Muscle layer of colon (tissue), 2 donors: Measurements from ENCODE around the gene PRSS57.

Experiments used
- H3K27ac ChIP-seq: one replicate; pipeline ENCODE4 v1.7.0; 2013; ENCODE audit warnings: low read depth, mild to moderate bottlenecking, low read length, moderate library complexity
- H3K27me3 ChIP-seq, 2 donors: one replicate each; pipeline ENCODE4 v1.7.0; 2013; ENCODE audit warnings: low read length in 2 of 2, mild to moderate bottlenecking in 2 of 2; ENCODE audit not compliant: insufficient read depth in 2 of 2, control insufficient read depth in 1 of 2
- H3K36me3 ChIP-seq: one replicate; pipeline ENCODE4 v1.7.0; 2013; ENCODE audit warnings: mild to moderate bottlenecking, low read length; ENCODE audit not compliant: insufficient read depth
- H3K4me1 ChIP-seq: one replicate; pipeline ENCODE4 v1.7.0; 2013; ENCODE audit warnings: mild to moderate bottlenecking, low read length; ENCODE audit not compliant: insufficient read depth
- H3K4me3 ChIP-seq, 2 donors: one replicate each; pipeline ENCODE4 v1.7.0; 2013; ENCODE audit warnings: low read length in 2 of 2, low read depth in 1 of 2, mild to moderate bottlenecking in 1 of 2, moderate library complexity in 1 of 2
- H3K9ac ChIP-seq: one replicate; pipeline ENCODE4 v1.7.0; 2013; ENCODE audit warnings: low read length
- H3K9me3 ChIP-seq: one replicate; pipeline ENCODE4 v1.7.0; 2013; ENCODE audit warnings: mild to moderate bottlenecking, low read length
- donor health status: abdominal sarcoma.
- donor health status: Adenocarcinoma of cecum.

PRSS57 gene

GRCh38 chr19:644789-645188 lies 50.5 kb downstream of the PRSS57 start:
- Histone ChIP-seq H3K27ac (no peak overlapping the region), H3K4me3 (no peak overlapping the region), H3K9me3 (no peaks in the 10 kb centered on the region), H3K36me3 (no peaks in the 10 kb centered on the region), H3K27me3 (no peaks in the 10 kb centered on the region), H3K9ac (no peak overlapping the region), H3K4me1 (no peaks in the 10 kb centered on the region)

- Histone ChIP-seq H3K27ac (no peak overlapping the region), H3K9ac (no peak overlapping the region), H3K4me3 (no peak overlapping the region), H3K36me3 (no peaks in the 10 kb centered on the region), H3K9me3 (no peaks in the 10 kb centered on the region), H3K27me3 (no peaks in the 10 kb centered on the region), H3K4me1 (no peaks in the 10 kb centered on the region)
These were observed 50.9 kb downstream of the PRSS57 start for GRCh38 chr19:644363-644762.

GRCh38 chr19:643736-644135 lies 51.5 kb downstream of the PRSS57 start:
- no peak overlapping the region for H3K4me3 ChIP-seq
- H3K36me3 ChIP-seq: no peaks in the 10 kb centered on the region
- H3K27me3 ChIP-seq: no peaks in the 10 kb centered on the region
- no peak overlapping the region for H3K27ac ChIP-seq
- no peaks in the 10 kb centered on the region for H3K9me3 ChIP-seq
- no peak overlapping the region for H3K9ac ChIP-seq
- peaks cover 6% of the 10 kb centered on the region for H3K4me1 ChIP-seq

- Histone ChIP-seq H3K27me3 (no peaks in the 10 kb centered on the region), H3K4me1 (peaks cover 6% of the 10 kb centered on the region), H3K4me3 (no peak overlapping the region), H3K9me3 (no peaks in the 10 kb centered on the region), H3K36me3 (no peaks in the 10 kb centered on the region), H3K27ac (no peak overlapping the region), H3K9ac (no peak overlapping the region)
These were observed 52.2 kb downstream of the PRSS57 start for GRCh38 chr19:642767-643727.

- Histone ChIP-seq H3K4me3 (no peak overlapping the region), H3K9ac (no peak overlapping the region), H3K4me1 (peaks cover 6% of the 10 kb centered on the region), H3K9me3 (no peaks in the 10 kb centered on the region), H3K36me3 (no peaks in the 10 kb centered on the region), H3K27me3 (no peaks in the 10 kb centered on the region), H3K27ac (no peak overlapping the region)
These were observed 53.5 kb downstream of the PRSS57 start for GRCh38 chr19:641702-642101.

GRCh38 chr19:640606-641189 lies 54.6 kb downstream of the PRSS57 start:
- H3K4me1 ChIP-seq: peaks cover 6% of the 10 kb centered on the region
- H3K36me3 ChIP-seq: no peaks in the 10 kb centered on the region
- no peak overlapping the region for H3K27ac ChIP-seq
- H3K4me3 ChIP-seq: no peak overlapping the region
- no peaks in the 10 kb centered on the region for H3K27me3 ChIP-seq
- no peak overlapping the region for H3K9ac ChIP-seq
- H3K9me3 ChIP-seq: no peaks in the 10 kb centered on the region

GRCh38 chr19:640161-640558 lies 55.1 kb downstream of the PRSS57 start:
- H3K27ac ChIP-seq: no peak overlapping the region
- peaks cover 6% of the 10 kb centered on the region for H3K4me1 ChIP-seq
- no peak overlapping the region for H3K9ac ChIP-seq
- H3K36me3 ChIP-seq: no peaks in the 10 kb centered on the region
- no peaks in the 10 kb centered on the region for H3K9me3 ChIP-seq
- H3K4me3 ChIP-seq: no peak overlapping the region
- no peaks in the 10 kb centered on the region for H3K27me3 ChIP-seq

- Histone ChIP-seq H3K9ac (no peak within 1 kb of the TSS), H3K27ac (no peak within 1 kb of the TSS), H3K9me3 (no peaks in the 10 kb centered on the region), H3K27me3 (no peaks in the 10 kb centered on the region), H3K4me1 (peaks cover 6% of the 10 kb centered on the region), H3K4me3 (peak within 1 kb of the TSS; percentile 55 to 58), H3K36me3 (no peaks in the 10 kb centered on the region)
These were observed 55.7 kb downstream of the PRSS57 start, which contains the start of gene FGF22 for GRCh38 chr19:639253-640160. Gene FGF22 (plus strand): TSS chr19:639879. CDS start chr19:639926, 47 bp downstream.

GRCh38 chr19:638906-639252 lies 56.4 kb downstream of the PRSS57 start:
- no peak overlapping the region for H3K9ac ChIP-seq

More at GRCh38 chr19:638906-639252, 56.4 kb downstream of the PRSS57 start:
- Histone ChIP-seq H3K4me3 (peak overlapping the region; percentile 55 to 58), H3K27me3 (no peaks in the 10 kb centered on the region), H3K9me3 (no peaks in the 10 kb centered on the region), H3K4me1 (peaks cover 12% of the 10 kb centered on the region), H3K27ac (no peak overlapping the region), H3K36me3 (no peaks in the 10 kb centered on the region)
